IPS DF 6.9 (cell line): Measurements from ENCODE around the gene CD209.
"Not testable (repeated sequence)": the region's sequence is repeated elsewhere in the genome, so short reads cannot be mapped to it uniquely, and the experiment has no call there.

Experiments
- DNase-seq: peaks from one replicate; pipeline ENCODE4 v3.0.0-alpha.2; 2013; ENCODE audit warnings: low read depth, low spot score
- H3K27ac ChIP-seq: one replicate; pipeline ENCODE4 v1.5.1; 2013; ENCODE audit warnings: low read length, control low read depth
- H3K27me3 ChIP-seq: 2 replicates; pipeline ENCODE4 v1.6.1; 2013; ENCODE audit warnings: mild to moderate bottlenecking, low read length; ENCODE audit not compliant: control insufficient read depth, insufficient read depth
- H3K36me3 ChIP-seq: 2 replicates; pipeline ENCODE4 v1.6.1; 2013; ENCODE audit warnings: low read length; ENCODE audit not compliant: control insufficient read depth, insufficient read depth
- H3K4me1 ChIP-seq: 2 replicates; pipeline ENCODE4 v1.6.1; 2013; ENCODE audit warnings: low read length; ENCODE audit not compliant: control insufficient read depth, insufficient read depth
- H3K4me3 ChIP-seq: 2 replicates; pipeline ENCODE4 v1.5.1; 2013; ENCODE audit warnings: mild to moderate bottlenecking, low read length
- H3K9me3 ChIP-seq: 2 replicates; pipeline ENCODE4 v1.6.1; 2013; ENCODE audit warnings: low read length, inconsistent platforms; ENCODE audit not compliant: control insufficient read depth, insufficient read depth
- WGBS: extraction: QIAGEN DNeasy Blood & Tissue Kit; methylation state at CpG from one replicate; pipeline ENCODE4 v1.1.7; 2013; ENCODE audit warnings: mixed read lengths, missing lambda C conversion rate; ENCODE audit not compliant: insufficient read length, insufficient coverage; 5-methylcytosine and 5-hydroxymethylcytosine counted together

CD209 gene

DNA sequence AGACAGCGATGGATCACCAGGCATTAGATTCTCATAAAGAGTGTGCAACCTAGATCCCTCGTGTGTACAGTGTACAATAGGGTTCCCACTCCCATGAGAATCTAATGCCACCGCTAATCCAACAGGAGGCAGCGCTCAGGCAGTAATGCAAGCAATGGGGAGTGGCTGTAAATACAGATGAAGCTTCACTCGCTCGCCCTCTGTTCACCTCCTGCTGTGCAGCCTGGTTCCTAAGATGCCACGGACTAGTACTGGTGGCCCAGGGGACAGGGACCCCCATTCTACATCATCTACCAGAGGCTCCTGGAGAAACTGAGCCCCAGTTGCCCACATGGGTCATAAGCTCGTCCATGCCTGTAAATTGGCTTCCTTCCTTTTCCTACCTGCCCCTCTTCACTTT lies 23.7 kb upstream of the CD209 start:
- Histone ChIP-seq H3K36me3 (no peaks in the 10 kb centered on the region), H3K9me3 (no peaks in the 10 kb centered on the region), H3K27ac (no peak overlapping the region), H3K4me1 (no peaks in the 10 kb centered on the region), H3K4me3 (no peak overlapping the region), H3K27me3 (no peaks in the 10 kb centered on the region)
- DNase-seq, result no peak
- WGBS, result no CpG with 5 or more reads among the region's 8 CpGs

DNA sequence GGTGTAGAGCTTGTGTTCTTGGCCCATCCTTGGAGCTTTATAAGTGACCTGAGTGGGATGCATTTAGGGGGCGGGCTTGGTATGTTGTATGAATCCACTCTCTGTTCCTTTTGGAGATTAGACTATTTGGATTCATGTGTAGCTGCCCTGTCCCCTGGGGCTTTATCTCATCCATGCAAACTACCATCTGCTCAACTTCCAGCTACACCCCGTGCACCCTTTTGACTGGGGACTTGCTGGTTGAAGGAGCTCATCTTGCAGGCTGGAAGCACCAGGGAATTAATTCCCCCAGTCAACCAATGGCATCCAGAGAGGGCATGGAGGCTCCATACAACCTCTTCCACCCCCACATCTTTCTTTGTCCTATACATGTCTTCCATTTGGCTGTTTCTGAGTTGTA lies 21.8 kb upstream of the CD209 start:
- no peaks in the 10 kb centered on the region for H3K27me3 ChIP-seq

DNA sequence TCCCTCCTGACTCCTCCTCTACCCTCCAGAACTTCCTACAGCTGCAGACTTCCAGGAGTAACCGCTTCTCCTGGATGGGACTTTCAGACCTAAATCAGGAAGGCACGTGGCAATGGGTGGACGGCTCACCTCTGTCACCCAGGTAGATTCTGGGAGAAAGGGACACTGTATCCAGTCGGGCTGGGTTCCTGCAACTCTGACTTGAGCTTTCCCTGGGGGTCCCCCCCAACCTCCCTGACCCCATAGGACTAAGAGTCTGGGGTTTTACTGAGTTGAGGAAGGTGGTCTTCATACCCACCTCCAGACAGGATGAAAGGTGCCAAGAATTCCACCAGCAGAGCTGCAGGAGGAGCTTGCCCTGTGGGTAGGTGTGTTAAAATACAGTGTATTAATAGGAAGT lies 20.2 kb upstream of the CD209 start:
- Histone ChIP-seq H3K9me3 (no peaks in the 10 kb centered on the region), H3K4me1 (no peaks in the 10 kb centered on the region), H3K27ac (no peak overlapping the region), H3K4me3 (no peak overlapping the region), H3K27me3 (no peaks in the 10 kb centered on the region), H3K36me3 (no peaks in the 10 kb centered on the region)
- no CpG with 5 or more reads among the region's 4 CpGs for WGBS
- DNase-seq, result no peak

More for the DNA sequence above, 21.8 kb upstream of the CD209 start:
- DNase-seq, result no peak
- H3K27ac ChIP-seq, result no peak overlapping the region
- H3K4me3 ChIP-seq, result no peak overlapping the region
- no CpG with 5 or more reads among the region's 2 CpGs for WGBS
- H3K9me3 ChIP-seq, result no peaks in the 10 kb centered on the region
- no peaks in the 10 kb centered on the region for H3K4me1 ChIP-seq
- H3K36me3 ChIP-seq, result no peaks in the 10 kb centered on the region

DNA sequence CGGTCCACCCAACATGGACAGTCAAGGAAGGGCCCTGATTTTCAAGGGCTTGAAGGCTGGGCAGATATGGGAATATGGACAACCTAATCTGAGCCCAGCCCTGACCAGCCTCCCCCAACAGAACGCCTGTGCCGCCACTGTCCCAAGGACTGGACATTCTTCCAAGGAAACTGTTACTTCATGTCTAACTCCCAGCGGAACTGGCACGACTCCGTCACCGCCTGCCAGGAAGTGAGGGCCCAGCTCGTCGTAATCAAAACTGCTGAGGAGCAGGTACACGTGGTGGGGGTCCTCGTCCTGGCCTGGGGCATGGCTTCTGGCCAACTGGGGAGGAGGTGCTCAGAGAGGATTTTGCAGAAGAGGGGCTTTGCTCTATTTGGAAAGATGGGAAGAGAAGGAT lies 19.2 kb upstream of the CD209 start:
- no CpG with 5 or more reads among the region's 11 CpGs for WGBS
- H3K27me3 ChIP-seq, result no peaks in the 10 kb centered on the region

DNA sequence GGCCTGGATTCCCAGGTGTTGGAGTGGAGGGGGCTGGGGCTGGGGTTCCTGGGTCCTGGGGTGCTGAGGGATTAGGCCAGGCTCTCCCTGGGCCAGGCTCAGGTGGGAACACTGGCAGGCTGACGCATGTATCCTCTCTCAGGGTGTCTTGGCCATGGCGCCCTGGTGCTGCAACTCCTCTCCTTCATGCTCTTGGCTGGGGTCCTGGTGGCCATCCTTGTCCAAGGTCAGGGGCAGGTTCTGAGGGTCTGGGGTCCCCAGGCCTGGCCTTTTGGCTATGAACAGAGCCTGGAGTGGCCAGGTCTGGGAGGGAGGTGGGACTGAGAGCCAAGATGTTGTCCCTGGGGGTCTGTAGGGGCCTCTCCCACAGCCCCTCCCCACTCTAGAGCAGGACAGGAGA lies 17.7 kb upstream of the CD209 start:
- not testable (repeated sequence) for H3K9me3 ChIP-seq

More for the DNA sequence above, 19.2 kb upstream of the CD209 start:
- Histone ChIP-seq H3K4me3 (no peak overlapping the region), H3K27ac (no peak overlapping the region), H3K9me3 (no peaks in the 10 kb centered on the region), H3K36me3 (no peaks in the 10 kb centered on the region), H3K4me1 (no peaks in the 10 kb centered on the region)
- no peak for DNase-seq

DNA sequence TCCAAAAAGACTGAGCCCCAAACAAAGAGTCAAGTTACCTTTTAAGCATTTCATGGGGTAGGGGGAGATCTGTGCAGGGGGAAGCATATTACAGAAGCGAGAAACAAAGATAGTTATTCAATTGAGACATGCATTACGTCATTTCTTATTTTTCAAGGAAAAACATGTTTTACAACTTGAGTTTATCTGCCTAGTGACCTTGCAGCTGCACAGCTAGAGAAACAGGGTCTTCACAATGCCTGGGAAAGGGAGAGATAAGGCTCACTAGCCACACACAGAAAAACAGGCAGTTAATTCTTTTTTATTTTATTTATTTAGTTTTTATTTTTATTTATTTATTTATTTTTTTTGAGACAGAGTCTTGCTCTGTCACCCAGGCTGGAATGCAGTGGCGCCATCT lies 16.8 kb upstream of the CD209 start:
- WGBS, result no CpG with 5 or more reads among the region's 3 CpGs
- H3K4me1 ChIP-seq, H3K9me3 ChIP-seq, H3K4me3 ChIP-seq, H3K36me3 ChIP-seq, H3K27me3 ChIP-seq, H3K27ac ChIP-seq, DNase-seq: not testable (repeated sequence)

More for the DNA sequence above, 17.7 kb upstream of the CD209 start:
- H3K36me3 ChIP-seq, H3K4me3 ChIP-seq, DNase-seq, H3K27ac ChIP-seq, H3K27me3 ChIP-seq, H3K4me1 ChIP-seq: not testable (repeated sequence)
- no CpG with 5 or more reads among the region's 2 CpGs for WGBS

DNA sequence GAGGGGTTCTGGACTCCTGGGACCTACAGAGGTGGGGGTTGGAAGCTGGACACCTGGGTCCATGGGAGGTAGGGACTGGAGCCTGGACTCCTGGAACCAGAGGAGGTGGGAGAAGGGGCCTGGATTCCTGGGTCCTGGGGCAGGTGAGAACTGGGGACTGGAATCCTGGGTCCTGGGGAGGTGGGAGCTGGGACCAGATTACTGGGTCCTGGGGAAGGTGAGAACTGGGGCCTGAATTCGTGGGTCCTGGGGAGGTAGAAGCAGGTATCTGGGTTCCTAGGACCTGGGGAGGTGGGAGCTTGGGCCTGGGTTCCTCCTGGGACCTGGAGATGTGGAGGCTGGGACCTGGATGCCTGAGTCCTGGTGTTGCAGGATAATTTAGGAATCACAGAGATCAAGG lies 16.4 kb upstream of the CD209 start:
- Histone ChIP-seq H3K27ac (no peak overlapping the region), H3K4me1 (no peaks in the 10 kb centered on the region), H3K36me3 (no peaks in the 10 kb centered on the region), H3K4me3 (no peak overlapping the region), H3K9me3 (no peaks in the 10 kb centered on the region), H3K27me3 (no peaks in the 10 kb centered on the region)
- WGBS, result no CpG with 5 or more reads among the region's 1 CpG
- no peak for DNase-seq

DNA sequence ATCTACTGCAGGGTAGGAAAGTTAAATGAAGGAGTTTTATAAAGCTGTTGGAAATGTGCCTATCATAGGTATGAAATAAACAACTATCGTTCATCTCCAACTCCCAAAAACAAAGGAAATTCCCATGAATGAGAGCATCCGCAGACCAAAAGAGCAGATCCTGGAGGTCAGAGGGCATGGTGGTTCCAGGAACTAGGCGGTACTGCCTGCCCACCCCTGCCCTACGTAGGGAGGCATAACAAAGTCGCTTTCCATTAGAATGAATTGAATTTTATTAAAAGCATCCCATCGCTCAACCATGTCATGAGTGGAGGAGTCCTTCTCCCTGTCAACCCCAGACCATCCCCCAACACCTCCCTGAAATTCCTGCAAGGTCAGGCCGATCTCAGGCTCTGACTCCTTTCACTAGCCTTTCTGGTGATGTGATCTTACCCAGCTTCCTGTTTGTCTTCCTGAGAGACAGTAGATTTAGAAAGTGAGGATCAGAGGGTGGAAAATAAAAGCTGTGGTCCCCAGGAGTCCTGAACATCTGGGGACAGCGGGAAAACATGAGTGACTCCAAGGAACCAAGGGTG lies 15.5 kb upstream of the CD209 start, which contains the start of gene CLEC4M:
Gene CLEC4M, plus strand, starts transcription at position 525 of the 575 bp plus-strand sequence. Its CDS starts 24 bp downstream, at position 549.
- Histone ChIP-seq H3K27ac (no peak within 1 kb of the TSS), H3K9me3 (no peaks in the 10 kb centered on the region), H3K36me3 (no peaks in the 10 kb centered on the region), H3K27me3 (no peaks in the 10 kb centered on the region), H3K4me1 (no peaks in the 10 kb centered on the region), H3K4me3 (no peak within 1 kb of the TSS)
- DNase-seq, result no peak
- no CpG with 5 or more reads among the region's 8 CpGs for WGBS

DNA sequence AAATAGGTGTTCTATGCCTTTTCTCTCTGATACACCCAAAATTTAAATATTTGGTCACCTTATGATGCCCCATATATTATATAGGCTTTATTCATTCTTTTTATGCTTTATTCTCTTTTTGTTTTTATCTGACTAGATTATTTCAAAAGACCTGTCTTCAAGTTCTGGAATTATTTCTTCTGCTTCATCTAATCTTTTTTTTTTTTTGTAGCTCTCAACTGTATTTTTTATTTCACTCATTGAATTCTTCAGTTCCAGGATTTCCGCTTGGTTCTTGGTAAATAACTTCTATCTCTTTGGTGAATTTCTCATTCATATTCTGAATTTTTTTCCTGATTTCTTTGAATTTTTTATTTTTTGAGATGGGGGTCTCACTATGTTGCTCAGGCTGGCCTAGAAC lies 11.8 kb upstream of the CD209 start:
- Histone ChIP-seq H3K4me1 (no peaks in the 10 kb centered on the region), H3K27me3 (no peaks in the 10 kb centered on the region), H3K4me3 (no peak overlapping the region), H3K27ac (no peak overlapping the region), H3K36me3 (no peaks in the 10 kb centered on the region), H3K9me3 (0 out of 2 replicates have a peak, but pooled peaks cover 2% of the 10 kb centered on the region)
- no peak for DNase-seq
- no CpG with 5 or more reads among the region's 1 CpG for WGBS

DNA sequence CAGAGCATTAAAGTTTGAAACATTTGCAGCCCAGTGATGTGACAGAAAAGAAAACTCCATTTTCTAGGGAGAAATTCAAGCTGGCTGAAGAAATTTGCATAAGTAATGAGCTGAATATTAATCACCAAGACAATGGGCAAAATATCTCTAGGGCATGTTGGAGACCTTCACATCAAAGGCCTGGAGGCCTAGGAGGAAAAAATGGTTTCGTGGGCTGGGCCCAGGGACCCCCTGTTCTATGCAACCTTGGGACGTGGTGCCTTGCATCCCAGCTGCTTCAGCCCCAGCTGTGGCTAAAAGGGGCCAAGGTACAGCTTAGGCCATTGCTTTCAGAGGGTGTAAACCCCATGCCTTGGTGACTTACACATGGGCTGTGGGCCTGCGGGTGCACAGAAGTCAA lies 10.0 kb upstream of the CD209 start:
- Histone ChIP-seq H3K4me1 (no peaks in the 10 kb centered on the region), H3K27ac (no peak overlapping the region), H3K36me3 (no peaks in the 10 kb centered on the region), H3K27me3 (no peaks in the 10 kb centered on the region), H3K9me3 (0 out of 2 replicates have a peak, but pooled peaks cover 2% of the 10 kb centered on the region), H3K4me3 (no peak overlapping the region)
- DNase-seq, result no peak
- WGBS, result no CpG with 5 or more reads among the region's 3 CpGs

DNA sequence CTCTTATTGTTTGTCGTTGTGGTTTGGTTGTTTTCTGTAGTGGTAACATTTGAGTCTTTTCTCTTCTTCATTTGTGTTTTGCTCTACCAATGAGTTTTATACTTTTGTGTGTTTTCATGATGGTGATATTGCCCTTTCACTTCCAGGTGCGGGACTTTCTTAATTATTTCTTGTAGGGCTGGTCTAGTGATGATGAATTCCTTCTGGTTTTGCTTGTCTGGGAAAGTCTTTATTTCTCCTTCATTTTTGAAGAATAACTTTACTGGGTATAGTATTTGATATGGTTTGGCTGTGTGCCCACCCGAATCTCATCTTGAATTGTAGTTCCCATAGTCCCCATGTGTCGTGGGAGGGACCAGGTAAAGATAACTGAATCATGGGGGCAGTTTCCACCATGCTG lies 8.9 kb upstream of the CD209 start:
- H3K36me3 ChIP-seq, result no peaks in the 10 kb centered on the region
- no peaks in the 10 kb centered on the region for H3K27me3 ChIP-seq
- 0 out of 2 replicates have a peak, but pooled peaks cover 2% of the 10 kb centered on the region for H3K9me3 ChIP-seq
- DNase-seq, result no peak
- no peaks in the 10 kb centered on the region for H3K4me1 ChIP-seq
- WGBS, result no CpG with 5 or more reads among the region's 4 CpGs
- no peak overlapping the region for H3K27ac ChIP-seq
- no peak overlapping the region for H3K4me3 ChIP-seq
